GM12872 (cell line): ENCODE data around the gene IL17A.

Source experiments
- TF ChIP-seq, protein P1 (sequence below): IDR thresholded peaks from 3 replicates; pipeline ENCODE4 v1.5.1; 2011; ENCODE audit warnings: low read depth, mild to moderate bottlenecking, low read length, moderate library complexity; ENCODE audit not compliant: insufficient read depth

The IL17A gene

DNA sequence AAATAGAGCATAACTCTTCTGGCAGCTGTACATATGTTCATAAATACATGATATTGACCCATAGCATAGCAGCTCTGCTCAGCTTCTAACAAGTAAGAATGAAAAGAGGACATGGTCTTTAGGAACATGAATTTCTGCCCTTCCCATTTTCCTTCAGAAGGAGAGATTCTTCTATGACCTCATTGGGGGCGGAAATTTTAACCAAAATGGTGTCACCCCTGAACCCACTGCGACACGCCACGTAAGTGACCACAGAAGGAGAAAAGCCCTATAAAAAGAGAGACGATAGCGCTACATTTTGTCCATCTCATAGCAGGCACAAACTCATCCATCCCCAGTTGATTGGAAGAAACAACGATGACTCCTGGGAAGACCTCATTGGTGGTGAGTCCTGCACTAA, at the start of gene IL17A:
Gene IL17A (plus strand): TSS at position 301 of the 400 bp plus-strand sequence. CDS start 57 bp downstream, at position 358.
- TF ChIP-seq, protein P1, sequence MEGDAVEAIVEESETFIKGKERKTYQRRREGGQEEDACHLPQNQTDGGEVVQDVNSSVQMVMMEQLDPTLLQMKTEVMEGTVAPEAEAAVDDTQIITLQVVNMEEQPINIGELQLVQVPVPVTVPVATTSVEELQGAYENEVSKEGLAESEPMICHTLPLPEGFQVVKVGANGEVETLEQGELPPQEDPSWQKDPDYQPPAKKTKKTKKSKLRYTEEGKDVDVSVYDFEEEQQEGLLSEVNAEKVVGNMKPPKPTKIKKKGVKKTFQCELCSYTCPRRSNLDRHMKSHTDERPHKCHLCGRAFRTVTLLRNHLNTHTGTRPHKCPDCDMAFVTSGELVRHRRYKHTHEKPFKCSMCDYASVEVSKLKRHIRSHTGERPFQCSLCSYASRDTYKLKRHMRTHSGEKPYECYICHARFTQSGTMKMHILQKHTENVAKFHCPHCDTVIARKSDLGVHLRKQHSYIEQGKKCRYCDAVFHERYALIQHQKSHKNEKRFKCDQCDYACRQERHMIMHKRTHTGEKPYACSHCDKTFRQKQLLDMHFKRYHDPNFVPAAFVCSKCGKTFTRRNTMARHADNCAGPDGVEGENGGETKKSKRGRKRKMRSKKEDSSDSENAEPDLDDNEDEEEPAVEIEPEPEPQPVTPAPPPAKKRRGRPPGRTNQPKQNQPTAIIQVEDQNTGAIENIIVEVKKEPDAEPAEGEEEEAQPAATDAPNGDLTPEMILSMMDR = no peak

DNA sequence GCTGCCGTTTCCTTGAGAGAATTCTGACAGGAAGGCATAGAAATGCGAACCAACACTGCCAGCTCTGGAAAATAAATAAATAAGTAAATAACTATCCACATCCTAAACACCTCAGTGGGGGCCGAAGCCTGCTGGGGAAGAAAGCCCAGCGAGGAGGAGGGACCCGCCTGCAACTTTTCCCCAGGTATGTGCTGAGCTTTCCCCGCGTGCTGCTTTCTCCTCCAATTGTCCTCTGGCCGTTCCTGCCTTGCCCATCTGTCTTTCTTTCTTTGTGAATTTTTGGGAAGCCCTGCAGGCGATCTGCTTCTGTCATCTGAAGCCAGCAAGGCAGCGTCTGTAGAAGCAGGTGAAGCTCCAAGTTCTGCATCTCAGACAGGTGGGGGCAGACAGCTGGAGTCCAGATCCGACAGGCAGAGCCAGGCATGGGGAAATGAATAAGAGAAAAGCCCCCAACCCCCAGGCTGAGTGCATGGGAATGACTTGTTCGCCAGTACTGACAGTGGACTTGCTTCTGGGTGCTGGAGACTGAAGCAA, 49.2 kb upstream of the IL17A start:
- TF ChIP-seq, protein P1 = no peak

DNA sequence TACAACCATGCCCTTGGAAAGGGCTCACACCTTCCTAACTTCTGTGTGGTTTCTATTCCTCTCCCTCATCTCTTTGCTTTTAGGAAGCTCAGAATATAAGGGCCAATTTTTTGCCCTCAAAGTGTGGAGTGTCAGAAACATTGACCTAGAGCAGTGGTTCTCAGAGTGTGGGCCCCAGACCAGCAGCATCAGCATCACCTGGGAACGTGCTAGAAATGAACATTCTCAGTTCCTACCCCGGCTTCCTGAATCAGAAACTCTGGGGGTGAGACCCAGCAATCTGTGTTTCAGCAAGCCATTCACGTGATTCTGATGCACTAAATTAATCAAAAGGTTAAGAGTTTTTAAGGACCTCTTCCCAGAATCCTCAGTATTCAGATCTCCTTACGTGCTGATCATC, 47.9 kb upstream of the IL17A start:
- TF ChIP-seq, protein P1 = no peak

GRCh38 chr6:52139985-52140680, 46.0 kb upstream of the IL17A start:
- TF ChIP-seq, protein P1 = no peak

GRCh38 chr6:52141596-52141995, 44.6 kb upstream of the IL17A start:
- TF ChIP-seq, protein P1 = no peak

DNA sequence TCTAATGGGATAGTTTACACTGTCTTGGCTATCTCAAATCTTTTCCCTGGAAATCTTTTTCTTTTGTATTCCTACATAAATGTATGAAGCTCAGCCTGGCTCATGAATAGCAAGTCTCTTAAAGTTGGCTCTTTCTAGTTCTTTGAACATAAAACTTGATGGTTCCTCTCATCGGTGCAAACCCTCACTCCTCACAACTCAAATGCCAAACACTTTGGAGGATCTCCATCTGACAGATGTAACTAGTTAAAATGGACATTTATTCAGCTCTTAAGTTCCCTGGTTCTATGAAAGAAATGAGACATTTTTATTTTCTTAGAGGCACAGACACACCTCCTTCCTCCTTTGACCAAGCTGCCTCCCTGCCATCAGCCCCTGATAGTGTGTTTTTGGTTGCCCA, 43.6 kb upstream of the IL17A start:
- TF ChIP-seq, protein P1 = no peak

DNA sequence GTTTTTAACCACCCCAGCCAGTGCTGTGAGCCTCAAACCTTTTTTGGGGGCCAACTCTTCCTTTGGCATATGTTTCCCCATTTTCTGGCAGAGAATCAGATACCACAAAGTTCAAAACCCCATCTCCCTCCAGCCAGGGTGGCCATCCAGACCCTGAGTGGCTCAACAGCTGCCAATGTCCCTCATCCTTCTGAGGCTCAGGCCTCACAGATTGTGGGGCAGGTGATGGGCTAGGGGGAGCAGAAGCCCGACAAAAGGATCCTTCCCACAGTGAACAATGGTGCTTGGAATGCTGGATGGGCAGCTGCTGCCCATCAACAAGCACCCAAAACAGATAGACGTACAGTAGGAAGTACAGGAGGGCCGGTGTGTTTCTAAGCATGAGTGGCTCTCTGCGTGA, 42.6 kb upstream of the IL17A start:
- TF ChIP-seq, protein P1 = no peak
